Suprapubic skin (tissue), 3 donors: Measurements from ENCODE around the gene GPR135.

Source experiments
- CTCF ChIP-seq, 2 donors: fragments of 200-600 bp in 1 of 2; fragments of 450-650 bp in 1 of 2; sonication (generic) in 1 of 2; IDR thresholded peaks; one replicate each; pipeline ENCODE4 v1.5.1; 2016 to 2019; ENCODE audit warnings: antibody characterized with exemption in 2 of 2, mild to moderate bottlenecking in 1 of 2, moderate library complexity in 1 of 2
- POLR2AphosphoS5 ChIP-seq, 3 donors: sonication (generic); formaldehyde crosslinking; IDR thresholded peaks; one replicate each; pipeline ENCODE4 v1.6.1; 2017; ENCODE audit warnings: antibody characterized with exemption in 3 of 3

DNA sequence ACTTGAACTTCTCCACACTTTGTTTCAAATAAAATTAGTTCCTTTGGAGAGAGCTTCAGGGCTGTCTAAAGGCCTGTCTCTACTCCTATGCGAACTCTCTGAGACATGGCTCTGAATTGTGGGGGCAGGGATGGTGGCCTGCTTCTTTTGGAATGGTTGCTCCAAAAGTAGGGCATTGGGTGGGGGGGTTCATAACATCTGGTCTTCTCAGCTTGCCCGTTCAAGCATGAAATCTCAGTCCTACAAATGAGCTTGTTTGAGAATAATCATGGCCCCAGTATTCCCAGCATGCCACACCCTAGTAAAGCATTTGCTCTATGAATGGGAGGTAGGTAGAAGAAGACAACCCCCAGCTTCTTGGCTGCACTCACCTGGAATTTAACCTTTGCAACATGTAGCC is 6.7 kb downstream of the GPR135 start:
- TF ChIP-seq CTCF (IDR thresholded peaks at IDR 0.05) (no peak), POLR2AphosphoS5 (IDR thresholded peaks at IDR 0.05) (no peak)
